ENCODE data around the gene ZC3H6.

The ZC3H6 gene

GRCh38 chr2:112321375-112322320 is 46.3 kb downstream of the ZC3H6 start:
- TF ChIP-seq, protein P1, sequence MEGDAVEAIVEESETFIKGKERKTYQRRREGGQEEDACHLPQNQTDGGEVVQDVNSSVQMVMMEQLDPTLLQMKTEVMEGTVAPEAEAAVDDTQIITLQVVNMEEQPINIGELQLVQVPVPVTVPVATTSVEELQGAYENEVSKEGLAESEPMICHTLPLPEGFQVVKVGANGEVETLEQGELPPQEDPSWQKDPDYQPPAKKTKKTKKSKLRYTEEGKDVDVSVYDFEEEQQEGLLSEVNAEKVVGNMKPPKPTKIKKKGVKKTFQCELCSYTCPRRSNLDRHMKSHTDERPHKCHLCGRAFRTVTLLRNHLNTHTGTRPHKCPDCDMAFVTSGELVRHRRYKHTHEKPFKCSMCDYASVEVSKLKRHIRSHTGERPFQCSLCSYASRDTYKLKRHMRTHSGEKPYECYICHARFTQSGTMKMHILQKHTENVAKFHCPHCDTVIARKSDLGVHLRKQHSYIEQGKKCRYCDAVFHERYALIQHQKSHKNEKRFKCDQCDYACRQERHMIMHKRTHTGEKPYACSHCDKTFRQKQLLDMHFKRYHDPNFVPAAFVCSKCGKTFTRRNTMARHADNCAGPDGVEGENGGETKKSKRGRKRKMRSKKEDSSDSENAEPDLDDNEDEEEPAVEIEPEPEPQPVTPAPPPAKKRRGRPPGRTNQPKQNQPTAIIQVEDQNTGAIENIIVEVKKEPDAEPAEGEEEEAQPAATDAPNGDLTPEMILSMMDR (conservative IDR thresholded peaks at IDR 0.05; ENCODE audit: low read length) = no peak
- no peak overlapping the region for H3K4me3 ChIP-seq (ENCODE audit: low read length)
- no peak for DNase-seq (ENCODE audit: low read depth)

DNA sequence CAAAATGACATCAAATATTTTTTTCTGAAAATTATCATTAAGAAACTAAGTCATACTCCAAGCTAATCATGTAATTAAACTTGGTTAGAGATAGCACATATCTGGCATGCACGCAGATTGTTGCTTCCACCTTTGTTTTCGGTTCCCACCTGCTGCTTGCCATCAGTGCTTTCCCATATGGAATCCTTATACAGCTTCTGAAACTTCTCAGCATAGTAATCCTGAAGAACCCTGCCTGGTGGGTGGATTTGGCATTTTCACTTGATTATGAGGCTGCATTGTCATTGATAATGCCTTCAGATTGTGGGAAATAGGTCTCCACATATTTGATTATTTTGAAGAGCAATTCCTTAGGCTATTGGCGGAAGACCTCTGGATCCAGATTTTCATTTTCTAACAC is 47.5 kb downstream of the ZC3H6 start:
- DNase-seq (ENCODE audit: low read depth) = no peak
- H3K4me3 ChIP-seq (ENCODE audit: low read length) = no peak overlapping the region
- TF ChIP-seq, protein P1 (conservative IDR thresholded peaks at IDR 0.05; ENCODE audit: low read length) = no peak

DNA sequence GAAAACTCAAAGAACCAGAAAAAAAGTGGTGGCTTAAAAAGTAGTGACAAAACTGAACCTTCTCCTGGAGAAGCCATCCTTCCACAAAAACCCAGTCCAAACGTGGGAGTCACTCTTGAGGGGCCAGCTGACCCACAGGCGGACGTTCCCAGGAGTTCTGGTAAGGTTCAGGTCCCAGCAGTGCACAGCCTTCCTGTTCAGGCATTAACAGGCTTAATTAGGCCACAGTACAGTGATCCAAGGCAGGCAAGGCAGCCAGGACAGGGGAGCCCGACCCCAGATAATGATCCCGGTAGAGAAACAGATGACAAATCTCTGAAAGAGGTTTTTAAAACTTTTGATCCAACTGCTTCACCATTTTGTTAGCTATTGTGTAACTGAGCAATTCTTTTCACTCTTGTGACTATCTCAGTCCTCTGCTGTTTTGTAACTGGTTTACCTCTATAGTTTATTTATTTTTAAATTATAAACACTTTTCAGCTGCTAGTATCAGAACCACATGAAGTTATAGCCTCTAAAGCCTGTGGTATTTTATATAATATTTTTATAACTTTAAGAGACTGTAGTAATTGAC is 56.8 kb downstream of the ZC3H6 start:
- TF ChIP-seq, protein P1 (conservative IDR thresholded peaks at IDR 0.05; ENCODE audit: low read length) = no peak
- H3K4me3 ChIP-seq (ENCODE audit: low read length) = no peak overlapping the region
- DNase-seq (ENCODE audit: low read depth) = no peak

DNA sequence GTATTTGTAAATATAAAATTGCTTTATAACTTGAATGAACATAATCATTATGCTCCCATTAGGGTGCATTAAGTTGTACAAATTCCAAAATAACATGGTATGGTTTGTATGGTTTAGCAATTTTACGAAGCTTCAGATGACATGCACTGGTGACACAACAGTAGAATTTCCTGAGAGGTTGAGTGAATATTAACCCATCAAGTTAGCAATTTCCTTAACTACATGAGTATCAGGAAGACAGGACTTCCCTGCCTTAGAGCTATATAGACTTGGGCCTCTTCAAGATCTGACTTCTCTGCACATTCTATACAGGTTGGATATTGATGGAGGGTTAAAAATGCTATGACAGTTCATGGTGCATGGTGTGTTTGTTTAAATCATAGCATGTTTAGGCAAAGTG is 60.2 kb downstream of the ZC3H6 start:
- TF ChIP-seq, protein P1 (conservative IDR thresholded peaks at IDR 0.05; ENCODE audit: low read length) = no peak
- no peak for DNase-seq (ENCODE audit: low read depth)
- H3K4me3 ChIP-seq (ENCODE audit: low read length) = no peak overlapping the region

DNA sequence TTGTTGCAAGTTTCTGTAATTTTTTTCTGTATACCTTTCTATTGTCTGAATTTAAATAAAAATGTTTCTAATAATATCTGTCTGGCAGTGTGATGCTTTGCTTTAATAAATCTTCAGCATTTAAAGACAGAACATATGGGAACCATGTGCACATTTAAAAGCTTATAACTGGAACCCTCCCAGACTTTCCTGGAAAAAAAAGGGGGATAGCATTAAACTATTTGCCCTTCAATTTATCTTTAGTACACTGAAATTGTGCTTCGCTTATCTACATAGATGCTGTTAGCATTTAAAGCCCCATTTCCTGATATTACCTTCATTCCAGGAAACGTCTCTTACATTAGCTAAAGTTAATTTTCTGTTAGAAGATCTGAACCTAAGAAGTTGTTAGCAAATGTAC is 64.6 kb downstream of the ZC3H6 start:
- TF ChIP-seq, protein P1 (conservative IDR thresholded peaks at IDR 0.05; ENCODE audit: low read length) = no peak
- H3K4me3 ChIP-seq (ENCODE audit: low read length) = no peak overlapping the region
- DNase-seq (ENCODE audit: low read depth) = no peak

GRCh38 chr2:112340475-112341267 is 65.3 kb downstream of the ZC3H6 start:
- TF ChIP-seq, protein P1 (conservative IDR thresholded peaks at IDR 0.05; ENCODE audit: low read length) = no peak
- no peak for DNase-seq (ENCODE audit: low read depth)
- no peak overlapping the region for H3K4me3 ChIP-seq (ENCODE audit: low read length)

Data from AG10803 (cell line).